ENCODE results near the gene ASTN2.
"Not testable (repeated sequence)": the region's sequence is repeated elsewhere in the genome, so short reads cannot be mapped to it uniquely, and the experiment has no call there.

ASTN2 gene

GRCh38 chr9:116717150-116717549 is 697.7 kb downstream of the ASTN2 start:
- in situ Hi-C loops (cut with HindIII; ENCODE audit: low sequenced_read_pairs): no loop called here

GRCh38 chr9:116716438-116716837 is 698.4 kb downstream of the ASTN2 start:
- in situ Hi-C loops (cut with HindIII; ENCODE audit: low sequenced_read_pairs): no loop called here

DNA sequence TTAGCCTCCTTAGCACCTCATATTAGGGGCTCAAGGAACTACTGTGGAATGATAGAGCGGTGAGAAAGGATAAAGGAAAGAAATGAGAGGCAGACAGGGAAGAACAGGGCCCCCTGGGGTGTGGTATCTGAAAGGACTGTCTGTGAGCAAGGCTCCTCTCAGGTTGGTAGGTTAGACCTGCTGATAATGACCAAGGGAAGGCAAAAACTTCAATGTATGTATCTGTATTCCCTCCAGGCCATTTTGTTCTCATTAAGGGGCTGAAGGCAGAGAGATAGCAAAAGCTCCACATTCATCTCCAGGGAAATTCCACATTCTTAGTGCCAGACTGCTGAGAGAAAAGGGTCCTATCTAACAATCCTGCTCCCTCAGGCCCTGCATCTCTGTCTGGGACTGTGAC is 699.1 kb downstream of the ASTN2 start:
- in situ Hi-C loops (cut with HindIII; ENCODE audit: low sequenced_read_pairs): no loop called here

- in situ Hi-C loops (cut with HindIII; ENCODE audit: low sequenced_read_pairs): no loop called here
These were observed 701.6 kb downstream of the ASTN2 start for GRCh38 chr9:116713271-116713670.

GRCh38 chr9:116712781-116713180 is 702.1 kb downstream of the ASTN2 start:
- in situ Hi-C loops (cut with HindIII; ENCODE audit: low sequenced_read_pairs): no loop called here

DNA sequence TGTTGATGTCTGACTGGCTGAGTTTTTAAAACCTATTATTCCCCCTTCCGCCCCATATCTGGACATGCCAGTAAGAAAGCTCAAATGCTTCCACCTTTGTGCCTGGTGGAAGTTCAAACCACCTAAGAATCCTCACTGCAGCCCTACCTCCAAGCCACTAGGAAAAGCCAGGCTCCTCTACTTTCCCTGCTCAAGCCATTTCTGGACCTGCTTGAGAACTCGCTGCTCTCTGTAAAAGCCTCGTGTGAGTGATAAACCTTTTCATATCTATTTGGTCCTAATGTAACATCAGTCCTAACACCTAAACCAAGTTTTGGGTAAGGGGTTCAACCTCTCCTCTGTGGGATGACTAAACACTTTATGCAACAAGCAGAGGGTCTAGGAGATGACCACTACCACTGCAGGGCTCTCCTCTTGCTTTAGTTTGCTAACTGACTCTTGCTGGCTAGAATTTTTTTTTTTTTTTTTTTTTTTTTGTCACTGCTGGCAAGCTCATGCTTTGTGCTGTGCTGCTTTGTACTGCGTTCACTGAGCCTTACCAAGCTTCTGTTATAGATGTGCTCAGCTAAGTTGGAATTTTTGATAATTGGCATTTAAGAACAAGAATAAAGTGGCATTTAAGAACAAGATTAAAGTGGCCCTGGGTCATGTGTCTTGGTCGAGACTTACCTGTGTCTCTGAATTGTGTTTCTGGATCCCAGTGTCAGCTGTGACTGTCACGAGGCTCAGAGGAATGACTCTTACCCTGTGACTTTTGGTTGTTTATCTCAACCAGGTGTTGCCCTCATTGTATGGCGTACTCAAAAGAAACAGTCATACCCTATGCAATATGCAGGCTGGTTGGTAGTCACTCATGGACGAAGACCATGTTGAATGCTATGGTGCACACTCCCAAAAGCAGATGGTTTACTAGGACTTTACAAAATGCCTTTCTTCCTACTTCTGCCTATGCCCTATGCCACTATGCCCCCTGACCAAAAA is 708.3 kb downstream of the ASTN2 start:
- in situ Hi-C loops (cut with HindIII; ENCODE audit: low sequenced_read_pairs): no loop called here

DNA sequence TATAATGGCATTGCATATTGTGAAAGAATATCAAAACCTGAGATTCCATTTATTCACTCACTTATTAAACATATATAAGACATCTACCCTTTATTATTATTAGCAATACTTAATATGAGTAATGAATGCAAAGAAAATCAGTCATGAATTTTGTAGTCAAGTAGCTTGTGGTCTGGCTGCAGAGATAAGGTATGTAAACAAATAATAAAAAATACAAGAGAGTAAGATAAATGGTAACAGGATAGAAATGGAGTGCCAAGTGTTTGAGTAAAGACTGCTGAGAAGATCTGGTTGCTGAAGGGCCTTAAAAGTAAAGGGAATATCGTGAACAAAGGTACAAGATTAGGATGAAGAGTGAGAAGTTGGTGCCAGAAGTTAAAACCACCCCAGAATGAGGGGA is 709.3 kb downstream of the ASTN2 start:
- in situ Hi-C loops (cut with HindIII; ENCODE audit: low sequenced_read_pairs): no loop called here

GRCh38 chr9:116704470-116704869 is 710.4 kb downstream of the ASTN2 start:
- in situ Hi-C loops (cut with HindIII; ENCODE audit: low sequenced_read_pairs): no loop called here

DNA sequence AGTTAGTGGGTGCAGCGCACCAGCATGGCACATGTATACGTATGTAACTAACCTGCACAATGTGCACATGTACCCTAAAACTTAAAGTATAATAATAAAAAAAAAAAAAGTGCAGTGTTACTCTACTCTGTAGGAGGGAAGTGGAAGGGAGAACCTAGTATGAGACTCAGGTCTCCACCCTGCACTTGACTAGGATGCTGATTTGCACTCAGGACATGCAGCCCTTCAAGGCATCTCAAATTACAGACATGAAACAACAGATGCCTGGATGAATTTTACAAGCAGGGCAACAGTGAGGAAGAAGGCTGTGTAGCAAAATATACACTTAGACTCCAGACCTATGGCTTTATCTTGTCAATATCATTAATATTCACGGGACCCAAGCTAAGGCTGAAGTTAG is 711.2 kb downstream of the ASTN2 start:
- in situ Hi-C loops (cut with HindIII; ENCODE audit: low sequenced_read_pairs): no loop called here

- in situ Hi-C loops (cut with HindIII; ENCODE audit: low sequenced_read_pairs): no loop called here
These were observed 712.8 kb downstream of the ASTN2 start for GRCh38 chr9:116701940-116702642.

GRCh38 chr9:116700882-116701865 is 713.7 kb downstream of the ASTN2 start:
- in situ Hi-C loops (cut with HindIII; ENCODE audit: low sequenced_read_pairs): no loop called here

GRCh38 chr9:116700279-116700678 is 714.6 kb downstream of the ASTN2 start:
- in situ Hi-C loops (cut with HindIII; ENCODE audit: low sequenced_read_pairs): no loop called here

DNA sequence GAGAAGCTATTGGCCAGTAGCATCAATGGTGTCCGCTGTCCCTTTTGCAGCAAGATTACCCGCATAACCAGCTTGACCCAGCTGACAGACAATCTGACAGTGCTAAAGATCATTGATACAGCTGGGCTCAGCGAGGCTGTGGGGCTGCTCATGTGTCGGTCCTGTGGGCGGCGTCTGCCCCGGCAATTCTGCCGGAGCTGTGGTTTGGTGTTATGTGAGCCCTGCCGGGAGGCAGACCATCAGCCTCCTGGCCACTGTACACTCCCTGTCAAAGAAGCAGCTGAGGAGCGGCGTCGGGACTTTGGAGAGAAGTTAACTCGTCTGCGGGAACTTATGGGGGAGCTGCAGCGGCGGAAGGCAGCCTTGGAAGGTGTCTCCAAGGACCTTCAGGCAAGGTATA is 717.0 kb downstream of the ASTN2 start:
- in situ Hi-C loops (cut with HindIII; ENCODE audit: low sequenced_read_pairs): no loop called here

DNA sequence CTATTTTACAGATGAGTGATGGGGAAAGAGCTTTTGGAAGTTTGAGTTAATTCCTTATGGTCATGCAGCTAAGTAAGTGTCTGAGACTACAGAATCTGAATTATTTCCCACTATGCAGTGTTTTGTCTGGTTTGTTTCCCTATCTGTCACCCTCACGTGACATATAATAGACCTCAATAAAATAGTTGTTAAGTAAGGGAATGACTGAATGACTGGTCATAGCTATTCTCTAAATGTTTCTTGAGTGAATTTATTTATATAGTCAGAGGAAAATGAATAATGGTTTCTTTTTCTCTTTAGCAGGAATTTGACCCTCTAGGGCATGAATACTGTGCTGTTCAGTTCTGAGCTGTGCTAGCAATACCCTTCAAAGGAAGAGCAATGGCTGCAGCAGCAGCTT is 717.5 kb downstream of the ASTN2 start:
- in situ Hi-C loops (cut with HindIII; ENCODE audit: low sequenced_read_pairs): no loop called here

GRCh38 chr9:116695438-116695837 is 719.4 kb downstream of the ASTN2 start:
- in situ Hi-C loops (cut with HindIII; ENCODE audit: low sequenced_read_pairs): no loop called here

GRCh38 chr9:116694785-116695291 is 720.0 kb downstream of the ASTN2 start:
- in situ Hi-C loops (cut with HindIII; ENCODE audit: low sequenced_read_pairs): no loop called here

DNA sequence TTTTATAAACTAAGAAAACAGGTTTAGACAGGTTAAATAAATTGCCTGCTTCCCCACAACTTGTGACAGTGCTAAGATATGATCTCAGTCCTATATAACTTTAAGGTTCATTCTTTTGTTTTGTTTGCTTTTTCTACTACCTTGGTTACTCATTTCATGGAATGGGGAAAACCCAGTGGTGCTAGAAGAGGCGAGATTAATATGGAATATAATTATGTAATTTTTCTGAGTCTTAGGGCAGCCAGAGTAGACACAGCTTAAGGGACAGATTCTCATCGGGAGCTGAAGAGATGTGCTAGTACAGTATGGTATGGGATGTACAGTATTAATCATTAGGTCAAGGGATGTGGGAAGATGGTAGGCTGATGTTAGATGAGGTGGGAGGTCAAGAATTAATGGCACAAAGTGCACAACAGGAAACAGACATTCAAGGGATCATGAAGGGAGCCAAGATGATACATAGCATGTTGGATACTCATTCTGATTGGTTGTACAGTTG is 721.6 kb downstream of the ASTN2 start:
- in situ Hi-C loops (cut with HindIII; ENCODE audit: low sequenced_read_pairs): no loop called here

- in situ Hi-C loops (cut with HindIII; ENCODE audit: low sequenced_read_pairs): no loop called here
These were observed 722.2 kb downstream of the ASTN2 start for GRCh38 chr9:116692616-116693015.

- in situ Hi-C loops (cut with HindIII; ENCODE audit: low sequenced_read_pairs): no loop called here
These were observed 723.2 kb downstream of the ASTN2 start for GRCh38 chr9:116691607-116692006.

GRCh38 chr9:116690805-116691204 is 724.1 kb downstream of the ASTN2 start:
- in situ Hi-C loops (cut with HindIII; ENCODE audit: low sequenced_read_pairs): not testable (repeated sequence)

Data from endothelial cell of hepatic sinusoid (primary cell).